NAMALWA (cell line): Measurements from ENCODE around the gene GRK5.
"Not testable (repeated sequence)": the region's sequence is repeated elsewhere in the genome, so short reads cannot be mapped to it uniquely, and the experiment has no call there.

Source experiments
- DNase-seq: peaks from one replicate; pipeline ENCODE4 v3.0.0-alpha.2; 2015; ENCODE audit warnings: low spot score

GRK5 gene

DNA sequence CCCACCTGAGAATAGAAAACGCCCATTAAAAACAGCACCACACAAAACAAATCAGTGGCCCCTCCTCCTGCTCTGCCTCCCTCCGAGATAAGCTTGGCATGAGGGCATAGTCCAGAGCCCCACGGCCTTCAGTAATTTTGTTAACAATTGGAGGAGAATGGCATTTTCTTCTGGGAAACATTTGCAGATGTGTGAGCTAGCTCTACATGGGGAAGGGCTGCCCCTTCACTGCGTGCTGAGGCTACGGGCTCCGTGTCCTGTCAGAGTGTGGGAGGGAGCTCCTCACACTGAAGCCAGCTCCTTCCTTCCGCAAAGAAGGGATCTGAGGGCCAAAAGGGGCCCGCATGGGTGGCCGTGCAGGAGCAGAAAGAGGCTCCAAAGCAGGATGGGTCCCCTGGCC is 15.2 kb downstream of the GRK5 start:
- no peak for DNase-seq

- DNase-seq: no peak
These were observed 15.6 kb downstream of the GRK5 start for GRCh38 chr10:119222966-119223386.

DNA sequence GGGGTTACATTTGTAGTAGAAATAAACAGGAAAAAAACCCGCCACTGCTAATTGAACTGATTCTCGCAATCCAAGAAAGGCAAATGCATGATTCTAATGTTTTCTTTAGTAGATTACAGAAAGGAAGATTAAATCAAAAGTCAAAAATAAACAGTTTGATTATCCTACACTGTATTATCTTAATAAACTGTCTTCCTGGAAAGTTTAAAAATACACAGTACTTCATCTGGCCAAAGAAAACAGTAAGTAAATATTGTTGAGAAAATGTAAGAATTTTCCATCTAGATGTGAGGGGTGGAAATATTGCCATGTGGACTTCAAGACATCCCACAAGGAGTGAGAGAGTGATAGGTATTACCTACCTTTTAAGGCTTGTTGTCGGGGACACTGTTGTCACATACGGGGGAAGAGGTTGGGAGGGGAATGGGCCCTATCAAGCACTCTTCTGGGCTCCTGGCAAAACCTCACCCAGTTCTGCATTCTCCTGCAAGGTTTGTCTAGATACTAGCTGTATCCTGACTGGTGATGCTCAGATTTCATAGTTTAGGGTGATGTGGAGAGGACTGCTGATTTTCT is 17.8 kb downstream of the GRK5 start:
- no peak for DNase-seq

- DNase-seq: no peak
These were observed 20.5 kb downstream of the GRK5 start for GRCh38 chr10:119227825-119228224.

GRCh38 chr10:119231654-119232053 is 24.3 kb downstream of the GRK5 start:
- DNase-seq: no peak

GRCh38 chr10:119232439-119232838 is 25.1 kb downstream of the GRK5 start:
- DNase-seq: not testable (repeated sequence)

GRCh38 chr10:119233123-119233820 is 25.9 kb downstream of the GRK5 start:
- DNase-seq: no peak

DNA sequence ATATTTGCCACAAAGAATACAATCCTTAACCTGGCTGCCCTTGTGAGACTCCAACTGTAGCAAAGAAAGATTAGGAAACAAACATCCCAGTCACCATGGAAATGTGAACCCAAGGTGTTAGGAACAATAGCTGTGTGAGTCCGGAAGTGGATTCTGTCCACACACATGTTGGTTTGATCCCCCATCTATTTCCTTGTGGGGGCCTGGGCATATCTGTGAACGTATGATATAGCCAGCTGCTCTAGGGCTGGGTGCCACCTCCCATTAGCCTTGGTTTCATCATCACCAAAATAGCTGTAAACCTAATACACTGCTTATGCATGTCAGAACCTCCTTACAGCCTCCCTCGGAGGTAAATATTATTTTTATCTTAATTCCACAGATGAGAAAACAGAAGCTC is 26.4 kb downstream of the GRK5 start:
- DNase-seq: no peak

DNA sequence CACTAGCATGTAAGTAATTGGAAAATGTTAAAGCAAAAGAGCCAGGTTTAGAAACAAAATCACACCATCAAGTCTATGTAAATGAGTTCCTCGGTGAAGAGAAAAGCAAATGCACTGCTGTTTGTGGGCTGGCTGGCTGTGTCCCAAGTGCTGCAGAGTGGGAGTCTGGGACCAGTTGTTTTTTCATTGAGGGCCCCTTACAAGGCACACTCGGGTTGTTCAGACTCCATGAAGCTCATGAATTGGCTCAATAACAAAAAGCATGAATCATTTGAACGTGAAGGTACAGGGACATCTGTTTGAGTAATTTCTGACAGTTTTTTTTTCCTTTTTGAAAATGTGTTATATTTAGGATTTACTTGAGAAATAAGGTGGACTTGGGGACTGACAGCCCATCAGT is 28.0 kb downstream of the GRK5 start:
- no peak for DNase-seq

GRCh38 chr10:119237722-119238436 is 30.5 kb downstream of the GRK5 start:
- no peak for DNase-seq

DNA sequence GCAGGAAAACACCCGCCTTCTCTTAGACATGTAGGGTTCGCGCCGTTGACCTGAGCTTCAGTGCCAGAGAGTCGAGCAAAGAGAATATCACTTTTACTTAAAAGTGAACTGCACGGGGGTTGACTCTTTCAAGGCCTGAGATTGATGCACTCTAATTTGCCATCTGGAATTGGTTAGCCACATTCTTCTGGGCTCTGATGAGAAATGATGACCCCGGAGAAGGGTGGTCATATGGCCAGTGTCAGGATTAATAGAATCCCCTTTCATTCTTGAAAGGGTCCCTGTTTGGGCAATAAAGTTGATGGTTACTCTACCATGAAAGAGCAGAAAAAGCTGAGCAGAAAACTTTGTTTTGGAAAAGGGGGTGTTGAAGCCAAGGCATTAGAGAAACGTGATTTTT is 31.2 kb downstream of the GRK5 start:
- no peak for DNase-seq

GRCh38 chr10:119239015-119239414 is 31.6 kb downstream of the GRK5 start:
- DNase-seq: not testable (repeated sequence)

DNA sequence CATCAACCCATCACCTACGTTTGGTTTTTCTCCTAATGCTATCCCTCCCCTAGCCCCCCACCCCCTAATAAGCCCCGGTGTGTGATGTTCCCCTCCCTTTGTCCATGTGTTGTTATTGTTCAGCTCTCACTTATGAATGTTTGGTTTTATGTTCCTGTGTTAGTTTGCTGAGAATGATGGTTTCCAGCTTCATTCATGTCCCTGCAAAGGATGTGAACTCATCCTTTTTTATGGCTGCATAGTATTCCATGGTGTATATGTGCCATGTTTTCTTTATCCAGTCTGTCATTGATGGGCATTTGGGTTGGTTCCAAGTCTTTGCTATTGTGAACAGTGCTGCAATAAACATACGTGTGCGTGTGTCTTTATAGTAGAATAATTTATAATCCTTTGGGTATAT is 32.3 kb downstream of the GRK5 start:
- not testable (repeated sequence) for DNase-seq

DNA sequence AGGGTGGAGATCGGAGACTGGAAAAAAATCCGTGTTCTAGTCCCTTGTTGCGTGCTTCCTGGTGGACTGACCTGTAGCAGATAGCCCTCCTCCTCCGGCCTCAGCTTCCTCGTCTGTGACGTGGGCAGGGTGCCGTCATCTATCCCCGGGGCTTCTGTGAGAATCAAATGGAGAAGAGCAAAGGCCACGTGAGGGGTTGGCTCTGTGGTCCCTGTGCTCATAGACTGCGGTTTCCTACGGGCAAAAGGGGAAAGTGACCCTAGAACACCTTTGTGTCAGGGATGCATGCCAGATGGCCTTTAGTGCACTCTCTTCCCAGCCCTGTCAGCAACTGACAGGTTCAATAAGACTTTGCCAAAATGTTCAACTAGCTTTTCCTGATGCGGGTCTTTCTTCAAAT is 33.7 kb downstream of the GRK5 start:
- DNase-seq: no peak

GRCh38 chr10:119242186-119242585 is 34.8 kb downstream of the GRK5 start:
- no peak for DNase-seq

- no peak for DNase-seq
These were observed 36.1 kb downstream of the GRK5 start for GRCh38 chr10:119243488-119243887.

DNA sequence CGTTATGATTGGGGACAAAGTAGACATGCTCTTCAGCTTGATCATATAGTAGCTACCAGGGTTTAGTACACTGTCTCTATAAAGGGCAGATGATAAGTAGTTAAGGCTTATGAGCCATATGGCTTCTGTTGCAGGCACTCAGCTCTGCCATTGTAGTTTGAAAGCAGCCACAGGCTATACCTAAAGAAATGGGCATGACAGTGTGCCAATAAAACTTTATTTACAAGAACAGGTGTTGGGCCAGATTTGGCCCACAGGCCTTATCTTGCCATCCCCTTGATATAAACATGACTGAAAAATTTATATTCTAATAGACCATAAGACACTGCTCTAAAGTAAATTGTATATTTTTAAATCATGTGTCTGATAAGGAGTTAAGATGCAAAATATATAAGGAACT is 36.6 kb downstream of the GRK5 start:
- no peak for DNase-seq

- no peak for DNase-seq
These were observed 37.9 kb downstream of the GRK5 start for GRCh38 chr10:119245272-119245671.

DNA sequence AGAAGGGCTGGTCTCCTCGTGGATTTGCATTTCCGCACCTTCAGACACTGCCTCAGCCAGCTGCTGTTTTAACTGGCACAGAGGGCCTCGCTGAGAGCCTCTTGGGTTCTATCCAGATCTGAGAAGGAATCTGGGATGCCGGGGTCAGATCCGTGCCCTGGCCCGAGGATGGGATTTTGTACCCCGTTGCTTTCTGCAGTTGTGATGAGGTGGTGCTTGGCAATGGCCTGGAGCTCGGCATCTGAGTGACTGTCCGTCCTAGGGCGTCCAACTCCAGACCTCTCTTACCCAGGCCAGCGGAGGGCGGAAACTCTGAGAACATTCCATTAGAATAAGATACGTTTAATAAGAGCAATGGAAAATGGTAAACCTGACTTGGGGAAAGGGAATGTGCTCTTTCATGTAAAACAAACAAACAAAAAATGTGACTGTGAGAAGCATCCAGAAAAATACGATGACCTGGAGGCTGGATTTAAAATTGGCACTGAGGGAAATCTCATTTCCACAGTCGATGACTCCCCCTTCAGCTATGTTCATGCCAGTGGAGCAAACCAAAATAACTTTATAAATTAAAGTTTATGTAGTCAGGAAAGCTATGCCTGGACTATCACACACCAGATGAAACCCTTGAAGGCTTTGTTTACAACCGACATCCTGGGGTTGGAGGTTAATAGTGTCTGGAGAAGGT is 39.6 kb downstream of the GRK5 start:
- DNase-seq: no peak

DNA sequence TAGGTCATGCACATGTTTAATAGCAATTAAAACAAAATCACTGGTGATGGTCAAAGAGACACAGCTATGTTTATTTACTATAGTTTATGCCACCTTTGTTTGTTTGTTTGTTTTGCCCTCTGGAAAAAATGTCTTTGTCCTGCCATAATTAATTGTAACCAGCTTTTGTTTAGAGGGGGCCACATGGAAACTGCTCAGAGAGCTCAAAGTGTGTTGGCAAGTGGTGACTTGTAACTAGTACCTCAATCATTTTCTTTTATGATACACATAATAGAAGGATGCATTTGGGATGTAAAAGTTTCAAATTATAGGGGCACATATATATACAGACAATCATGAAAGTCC is 40.2 kb downstream of the GRK5 start:
- DNase-seq: no peak

DNA sequence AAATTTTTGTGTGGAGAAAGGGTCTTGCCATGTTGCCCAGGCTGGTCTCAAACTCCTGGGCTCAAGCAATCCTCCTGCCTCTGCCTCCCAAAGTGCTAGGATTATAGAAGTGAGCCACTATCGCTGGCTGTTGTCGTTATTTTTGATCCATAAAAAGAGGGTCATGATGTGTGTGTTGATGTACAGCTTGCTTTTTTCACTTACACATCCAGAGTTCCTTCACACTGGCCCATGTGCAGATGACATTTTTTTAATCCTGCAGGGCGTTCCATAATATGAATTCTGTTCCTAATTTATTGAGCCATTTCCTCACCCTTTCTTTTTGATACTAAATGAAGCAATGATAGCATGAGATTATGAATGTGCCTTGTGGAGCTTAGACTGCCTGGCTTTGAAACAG is 40.8 kb downstream of the GRK5 start:
- no peak for DNase-seq

GRCh38 chr10:119248681-119249080 is 41.3 kb downstream of the GRK5 start:
- no peak for DNase-seq
